Neural progenitor cell (in vitro differentiated cells): ENCODE measurements around the gene FAM90A26. TPM values are rescaled to one million over a fixed set of nuclear protein-coding genes. Genes with fewer than 3 reads are reported as not detected.
"Not testable (repeated sequence)": the region's sequence is repeated elsewhere in the genome, so short reads cannot be mapped to it uniquely, and the experiment has no call there.

Experiments
- DNase-seq: peaks from one replicate; pipeline ENCODE4 v3.0.0-alpha.2; 2016; ENCODE audit warnings: low spot score
- H2AFZ ChIP-seq: fragments of 200-600 bp; sonication (generic); replicated peaks from 2 replicates; pipeline ENCODE4 v1.6.1; 2016; ENCODE audit warnings: antibody characterized with exemption
- H3F3A ChIP-seq: fragments of 200-600 bp; sonication (generic); 2 replicates; pipeline ENCODE4 v1.6.1; 2016; ENCODE audit warnings: antibody characterized with exemption, low read depth
- H3K27ac ChIP-seq: fragments of 200-600 bp; sonication (generic); 2 replicates; pipeline ENCODE4 v1.5.1; 2016; ENCODE audit warnings: mild to moderate bottlenecking
- H3K27me3 ChIP-seq: fragments of 200-600 bp; sonication (generic); 2 replicates; pipeline ENCODE4 v1.6.1; 2016; ENCODE audit warnings: mild to moderate bottlenecking, moderate library complexity
- H3K36me3 ChIP-seq: fragments of 200-600 bp; sonication (generic); 2 replicates; pipeline ENCODE4 v1.5.1; 2016
- H3K4me1 ChIP-seq: fragments of 200-600 bp; sonication (generic); 2 replicates; pipeline ENCODE4 v1.6.1; 2016; ENCODE audit warnings: mixed run types
- H3K4me2 ChIP-seq: fragments of 200-600 bp; sonication (generic); 2 replicates; pipeline ENCODE4 v1.6.1; 2016
- H3K4me3 ChIP-seq: fragments of 200-600 bp; sonication (generic); 2 replicates; pipeline ENCODE4 v1.5.1; 2016
- H3K79me2 ChIP-seq: fragments of 200-600 bp; sonication (generic); 2 replicates; pipeline ENCODE4 v1.6.1; 2016; ENCODE audit warnings: low read depth
- H3K9ac ChIP-seq: fragments of 200-600 bp; sonication (generic); 2 replicates; pipeline ENCODE4 v1.6.1; 2016
- H3K9me3 ChIP-seq: fragments of 200-600 bp; sonication (generic); 2 replicates; pipeline ENCODE4 v1.5.1; 2016; ENCODE audit warnings: low read depth
- H4K20me1 ChIP-seq: fragments of 200-600 bp; sonication (generic); 2 replicates; pipeline ENCODE4 v1.6.1; 2016; ENCODE audit warnings: low read depth
- H3K27ac Mint-ChIP-seq: 3 replicates; pipeline ENCODE4 v1.8.0; 2021; ENCODE audit warnings: mixed read lengths
- H3K27me3 Mint-ChIP-seq: 2 replicates; pipeline ENCODE4 v1.8.0; 2022; ENCODE audit warnings: low read depth, mild to moderate bottlenecking, inconsistent platforms, moderate library complexity, mixed read lengths; ENCODE audit not compliant: insufficient read depth
- H3K36me3 Mint-ChIP-seq: 3 replicates; pipeline ENCODE4 v1.8.0; 2021; ENCODE audit warnings: mixed read lengths
- H3K4me1 Mint-ChIP-seq: 3 replicates; pipeline ENCODE4 v1.8.0; 2021; ENCODE audit warnings: mixed read lengths
- H3K4me3 Mint-ChIP-seq: 3 replicates; pipeline ENCODE4 v1.8.0; 2021; ENCODE audit warnings: mild to moderate bottlenecking, moderate library complexity, mixed read lengths
- H3K9me3 Mint-ChIP-seq: 3 replicates; pipeline ENCODE4 v1.8.0; 2020; ENCODE audit warnings: mixed read lengths
- EZH2 ChIP-seq: fragments of 200-600 bp; sonication (generic); IDR thresholded peaks from 2 replicates; pipeline ENCODE4 v1.6.1; 2017; ENCODE audit warnings: antibody characterized with exemption, mild to moderate bottlenecking, moderate library complexity
- EZH2phosphoT487 ChIP-seq: fragments of 200-600 bp; sonication (generic); IDR thresholded peaks from 2 replicates; pipeline ENCODE4 v1.6.1; 2017; ENCODE audit warnings: antibody characterized with exemption
- total RNA-seq: library from RNA; depleted of rRNA; stranded (reverse); fragments of >200 nt; gene quantifications from 2 replicates; pipeline ENCODE4 v1.2.3, GENCODE V29; 2015; ENCODE audit warnings: low replicate concordance
- TF ChIP-seq, protein P1 (sequence below): fragments of 200-600 bp; sonication (generic); IDR thresholded peaks from 2 replicates; pipeline ENCODE4 v1.5.1; 2017; ENCODE audit warnings: antibody characterized with exemption, mild to moderate bottlenecking

The FAM90A26 gene
- total RNA-seq, 1 donor from 2014 or later, result not detected

DNA sequence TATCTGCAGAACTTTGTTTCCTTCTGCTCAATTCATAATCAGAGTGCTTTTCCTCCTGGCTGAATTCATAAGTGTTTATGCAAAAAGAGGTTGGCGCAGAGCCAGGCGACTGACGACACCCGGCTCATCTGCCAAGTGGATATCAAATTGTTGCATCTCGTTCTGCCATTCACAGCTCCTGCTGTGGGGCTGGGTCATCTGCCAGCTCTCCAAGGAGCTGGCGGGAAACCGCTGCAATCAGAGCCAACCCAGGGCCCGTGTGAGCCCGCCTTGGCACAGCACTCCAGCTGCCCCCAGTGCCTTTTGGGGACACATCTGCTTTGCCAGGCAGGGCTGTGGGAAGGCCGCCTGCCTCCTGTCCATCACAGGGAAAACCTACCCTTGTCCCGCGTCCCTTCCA, 35.7 kb upstream of the FAM90A26 start:
- not testable (repeated sequence) for H4K20me1 ChIP-seq, H3K4me3 ChIP-seq, H3K9ac ChIP-seq, H2AFZ ChIP-seq, H3K4me3 Mint-ChIP-seq, H3K4me1 ChIP-seq, H3K4me2 ChIP-seq, H3K9me3 ChIP-seq, H3K27ac Mint-ChIP-seq, DNase-seq, H3K27ac ChIP-seq, H3K36me3 Mint-ChIP-seq, H3F3A ChIP-seq, H3K36me3 ChIP-seq, H3K9me3 Mint-ChIP-seq, H3K27me3 Mint-ChIP-seq, H3K27me3 ChIP-seq, H3K79me2 ChIP-seq
- H3K4me1 Mint-ChIP-seq, result peaks cover 15% of the 10 kb centered on the region

DNA sequence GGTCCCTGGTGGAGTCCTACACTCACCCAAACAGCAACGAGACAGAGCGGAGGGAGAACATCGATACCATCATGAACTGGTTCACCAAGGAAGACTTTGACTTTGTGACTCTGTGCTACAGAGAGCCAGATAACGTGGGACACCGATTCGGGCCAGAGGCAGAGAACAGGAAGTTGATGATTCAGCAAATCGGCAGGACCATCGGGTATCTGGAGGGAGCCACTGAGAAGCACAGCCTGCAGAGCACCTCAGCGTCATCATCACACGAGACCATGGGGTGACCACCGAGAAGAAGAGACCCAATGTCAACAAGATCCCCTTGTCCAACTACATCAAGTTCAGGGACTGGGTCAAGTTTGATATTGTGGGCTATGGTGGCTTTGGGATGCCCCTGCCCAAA, 29.2 kb upstream of the FAM90A26 start:
- not testable (repeated sequence) for H3K36me3 ChIP-seq, H3K36me3 Mint-ChIP-seq, H4K20me1 ChIP-seq, H3K27ac Mint-ChIP-seq, H2AFZ ChIP-seq, H3K27me3 Mint-ChIP-seq, H3K27ac ChIP-seq, H3K4me3 ChIP-seq, H3F3A ChIP-seq, H3K4me1 ChIP-seq, H3K79me2 ChIP-seq, H3K9me3 ChIP-seq, H3K9ac ChIP-seq, H3K9me3 Mint-ChIP-seq, H3K4me1 Mint-ChIP-seq, H3K27me3 ChIP-seq, H3K4me3 Mint-ChIP-seq, H3K4me2 ChIP-seq, DNase-seq

DNA sequence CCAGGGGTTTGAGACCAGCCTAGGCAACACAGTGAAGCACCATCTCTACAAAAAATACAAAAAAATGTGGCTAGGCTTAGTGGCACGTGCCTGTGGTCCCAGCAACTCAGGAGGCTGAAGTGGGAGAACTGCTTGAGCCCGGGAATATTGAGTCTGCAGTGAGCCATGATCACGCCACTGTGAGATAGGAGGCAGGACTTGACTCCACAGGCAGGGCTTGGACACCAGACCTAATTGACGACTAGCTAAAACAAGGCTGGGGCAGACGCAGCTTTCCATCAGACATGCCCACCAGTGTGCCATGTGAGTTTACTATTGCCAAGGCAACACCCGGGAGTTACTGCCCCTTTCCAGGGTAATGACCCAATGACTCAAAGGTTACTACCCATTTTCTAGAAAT, 27.4 kb upstream of the FAM90A26 start:
- H3K27me3 ChIP-seq, H3K27ac Mint-ChIP-seq, H3K36me3 ChIP-seq, H3K4me1 Mint-ChIP-seq, H3K9me3 Mint-ChIP-seq, H3K4me2 ChIP-seq, H3K27ac ChIP-seq, H4K20me1 ChIP-seq, H3K27me3 Mint-ChIP-seq, H3F3A ChIP-seq, H3K4me3 Mint-ChIP-seq, DNase-seq, H2AFZ ChIP-seq, H3K79me2 ChIP-seq, H3K9ac ChIP-seq, H3K4me1 ChIP-seq, H3K4me3 ChIP-seq, H3K9me3 ChIP-seq, H3K36me3 Mint-ChIP-seq: not testable (repeated sequence)

DNA sequence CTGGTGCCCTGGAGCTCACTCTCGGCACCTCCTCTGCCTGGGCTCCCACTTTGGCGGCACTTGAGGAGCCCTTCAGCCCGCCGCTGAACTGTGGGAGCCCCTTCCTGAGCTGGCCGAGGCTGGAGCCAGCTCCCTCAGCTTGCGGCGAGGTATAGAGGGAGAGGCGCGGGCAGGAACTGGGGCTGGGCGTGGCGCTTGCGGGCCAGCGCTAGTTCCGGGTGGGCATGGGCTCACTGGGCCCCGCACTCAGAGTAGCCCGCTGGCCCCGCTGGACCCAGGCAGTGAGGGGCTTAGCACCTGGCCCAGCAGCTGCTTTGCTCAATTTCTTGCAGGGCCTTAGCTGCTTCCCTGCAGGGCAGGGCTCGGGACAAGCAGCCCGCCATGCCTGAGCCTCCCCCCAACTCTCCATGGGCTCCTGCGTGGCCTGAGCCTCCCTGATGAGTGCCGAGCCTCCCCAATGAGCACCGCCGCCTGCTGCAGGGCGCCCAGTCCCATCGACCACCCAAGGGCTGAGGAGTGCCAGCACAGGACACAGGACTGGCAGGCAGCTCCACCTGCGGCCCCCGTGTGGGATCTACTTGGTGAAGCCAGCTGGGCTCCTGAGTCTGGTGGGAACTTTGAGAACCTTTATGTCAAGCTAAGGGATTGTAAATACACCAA, 26.7 kb upstream of the FAM90A26 start:
- H2AFZ ChIP-seq, result no peak overlapping the region
- no peak overlapping the region for H3K27ac ChIP-seq
- H3K4me2 ChIP-seq, result no peak overlapping the region
- no peaks in the 10 kb centered on the region for H3K9me3 ChIP-seq
- no peak overlapping the region for H3K9ac ChIP-seq
- H3K36me3 Mint-ChIP-seq, result peaks cover 3% of the 10 kb centered on the region
- H3K27me3 ChIP-seq, result no peaks in the 10 kb centered on the region
- H3K4me1 Mint-ChIP-seq, result no peaks in the 10 kb centered on the region
- no peaks in the 10 kb centered on the region for H3K9me3 Mint-ChIP-seq
- DNase-seq, result no peak
- H3K79me2 ChIP-seq, result no peaks in the 10 kb centered on the region
- no peak overlapping the region for H3K4me3 Mint-ChIP-seq
- H3K4me1 ChIP-seq, result no peaks in the 10 kb centered on the region
- H3K27me3 Mint-ChIP-seq, result no peaks in the 10 kb centered on the region
- no peaks in the 10 kb centered on the region for H3F3A ChIP-seq
- no peaks in the 10 kb centered on the region for H3K36me3 ChIP-seq
- H3K4me3 ChIP-seq, result no peak overlapping the region
- no peaks in the 10 kb centered on the region for H4K20me1 ChIP-seq
- no peak overlapping the region for H3K27ac Mint-ChIP-seq
- TF ChIP-seq, protein P1, sequence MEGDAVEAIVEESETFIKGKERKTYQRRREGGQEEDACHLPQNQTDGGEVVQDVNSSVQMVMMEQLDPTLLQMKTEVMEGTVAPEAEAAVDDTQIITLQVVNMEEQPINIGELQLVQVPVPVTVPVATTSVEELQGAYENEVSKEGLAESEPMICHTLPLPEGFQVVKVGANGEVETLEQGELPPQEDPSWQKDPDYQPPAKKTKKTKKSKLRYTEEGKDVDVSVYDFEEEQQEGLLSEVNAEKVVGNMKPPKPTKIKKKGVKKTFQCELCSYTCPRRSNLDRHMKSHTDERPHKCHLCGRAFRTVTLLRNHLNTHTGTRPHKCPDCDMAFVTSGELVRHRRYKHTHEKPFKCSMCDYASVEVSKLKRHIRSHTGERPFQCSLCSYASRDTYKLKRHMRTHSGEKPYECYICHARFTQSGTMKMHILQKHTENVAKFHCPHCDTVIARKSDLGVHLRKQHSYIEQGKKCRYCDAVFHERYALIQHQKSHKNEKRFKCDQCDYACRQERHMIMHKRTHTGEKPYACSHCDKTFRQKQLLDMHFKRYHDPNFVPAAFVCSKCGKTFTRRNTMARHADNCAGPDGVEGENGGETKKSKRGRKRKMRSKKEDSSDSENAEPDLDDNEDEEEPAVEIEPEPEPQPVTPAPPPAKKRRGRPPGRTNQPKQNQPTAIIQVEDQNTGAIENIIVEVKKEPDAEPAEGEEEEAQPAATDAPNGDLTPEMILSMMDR, result no peak
- TF ChIP-seq EZH2phosphoT487 (no peak), EZH2 (no peak)

DNA sequence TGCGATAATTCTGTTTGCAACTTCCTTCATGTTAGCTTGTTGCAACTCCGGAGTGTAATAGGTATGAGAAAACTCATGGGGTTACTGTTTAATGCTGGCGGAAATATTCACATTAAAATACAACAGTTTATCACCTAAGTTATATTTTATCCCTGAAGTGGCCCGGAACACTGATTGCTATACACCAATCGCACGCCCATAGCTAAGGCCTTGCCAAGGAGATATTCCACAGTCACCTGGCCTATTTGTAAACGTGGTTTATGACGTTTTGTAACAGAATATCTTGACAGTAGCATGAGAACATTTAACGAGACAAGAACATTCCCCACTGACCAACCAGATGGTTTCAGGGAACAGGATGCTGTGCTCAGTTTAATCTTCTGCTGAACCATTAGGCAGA, 23.2 kb upstream of the FAM90A26 start:
- Histone ChIP-seq H4K20me1 (no peaks in the 10 kb centered on the region), H3K79me2 (no peaks in the 10 kb centered on the region), H3K4me2 (no peak overlapping the region), H3F3A (no peaks in the 10 kb centered on the region), H2AFZ (no peak overlapping the region), H3K9me3 (no peaks in the 10 kb centered on the region), H3K27me3 (no peaks in the 10 kb centered on the region), H3K9ac (no peak overlapping the region), H3K27ac (no peak overlapping the region), H3K4me3 (no peak overlapping the region), H3K4me1 (no peaks in the 10 kb centered on the region), H3K36me3 (no peaks in the 10 kb centered on the region)
- Mint-ChIP-seq H3K27me3 (no peaks in the 10 kb centered on the region), H3K9me3 (peaks cover 4% of the 10 kb centered on the region), H3K36me3 (peaks cover 4% of the 10 kb centered on the region), H3K27ac (no peak overlapping the region), H3K4me3 (no peak overlapping the region), H3K4me1 (peaks cover 8% of the 10 kb centered on the region)
- TF ChIP-seq EZH2 (no peak), EZH2phosphoT487 (no peak)
- TF ChIP-seq, protein P1, result no peak
- DNase-seq, result no peak

DNA sequence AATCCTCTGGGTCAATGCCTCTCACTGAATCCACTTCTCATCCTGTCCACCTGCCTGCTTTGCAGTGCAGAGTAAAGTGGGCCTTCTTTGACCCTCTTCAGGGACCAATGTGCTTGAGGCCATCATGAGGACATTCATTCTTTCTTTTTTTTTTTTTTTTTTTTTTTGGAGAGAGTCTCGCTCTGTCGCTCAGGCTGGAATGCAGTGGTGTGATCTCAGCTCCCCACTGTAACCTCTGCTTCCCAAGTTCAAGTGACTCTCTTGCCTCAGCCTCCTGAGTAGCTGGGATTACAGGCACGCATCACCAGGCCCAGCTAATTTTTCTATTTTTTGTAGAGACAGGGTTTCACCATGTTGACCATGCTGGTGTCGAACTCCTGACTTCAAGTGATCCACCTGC, 22.8 kb upstream of the FAM90A26 start:
- not testable (repeated sequence) for H3K27ac ChIP-seq, H2AFZ ChIP-seq, H3K4me3 Mint-ChIP-seq, H3K4me3 ChIP-seq, DNase-seq, H3K27me3 ChIP-seq, H3K36me3 ChIP-seq, H3K4me1 Mint-ChIP-seq, H3K4me1 ChIP-seq, H3K9me3 Mint-ChIP-seq, H3K79me2 ChIP-seq, H3F3A ChIP-seq, H3K36me3 Mint-ChIP-seq, H3K9me3 ChIP-seq, H3K4me2 ChIP-seq, H4K20me1 ChIP-seq, H3K27ac Mint-ChIP-seq, H3K27me3 Mint-ChIP-seq, H3K9ac ChIP-seq
